ENCODE results near the gene TMCO2.

GRCh38 chr1:40218333-40218732 is 29.4 kb upstream of the TMCO2 start:
- TF ChIP-seq RAD21 (IDR thresholded peaks at IDR 0.05; ENCODE audit: insufficient read depth, low read depth, low read length) = no peak
- TF ChIP-seq ATF2 (IDR thresholded peaks at IDR 0.05; ENCODE audit: low read length) = no peak
